ENCODE data around the gene TMEM144.
A peak's percentile ranks its signal among the peaks of the same experiment; 100 is the strongest.

Gene TMEM144

GRCh38 chr4:158209825-158210807 is at the start of gene TMEM144:
TMEM144 (plus strand) TSS chr4:158210486; CDS start chr4:158212668, 2,182 bp downstream.
- DNase-seq, result peak; percentile 10

DNA sequence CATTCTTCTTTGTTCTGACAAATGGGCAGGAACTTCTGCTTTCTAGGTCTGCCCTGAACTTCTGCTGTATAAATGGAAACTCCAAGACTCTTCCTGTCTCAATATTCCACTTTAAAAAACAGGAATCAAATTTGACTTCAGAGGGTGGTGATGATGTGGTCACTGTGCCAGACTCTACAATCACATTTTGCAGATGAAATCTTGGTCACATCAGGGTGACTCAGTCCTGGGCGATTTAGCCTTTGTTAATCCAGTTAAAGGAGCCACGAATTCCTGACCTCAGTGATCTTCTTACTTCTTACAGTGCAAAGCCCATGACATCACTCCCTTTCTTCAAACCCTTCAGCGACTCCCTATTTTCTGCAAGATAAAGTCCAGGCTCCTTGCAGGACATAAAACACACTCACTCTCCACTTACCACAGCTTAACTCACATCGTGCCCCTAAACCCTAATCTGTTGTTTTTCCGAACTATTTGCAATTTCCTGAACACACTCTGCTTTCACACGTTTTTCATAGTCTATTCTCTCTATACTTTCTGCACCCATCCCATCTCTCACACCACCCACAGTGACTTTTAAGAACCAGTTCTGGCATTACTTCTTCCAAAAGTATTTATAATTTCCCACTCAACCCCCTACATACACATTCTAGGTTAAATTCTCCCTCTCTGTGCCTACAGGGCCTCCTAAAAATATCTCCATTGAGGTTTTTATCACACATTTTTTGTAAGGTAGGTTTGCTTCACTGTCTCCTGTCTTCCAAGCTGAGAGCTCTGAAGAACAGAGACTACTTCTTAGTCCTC is 48.5 kb upstream of the TMEM144 start:
- DNase-seq, result no peak

DNA sequence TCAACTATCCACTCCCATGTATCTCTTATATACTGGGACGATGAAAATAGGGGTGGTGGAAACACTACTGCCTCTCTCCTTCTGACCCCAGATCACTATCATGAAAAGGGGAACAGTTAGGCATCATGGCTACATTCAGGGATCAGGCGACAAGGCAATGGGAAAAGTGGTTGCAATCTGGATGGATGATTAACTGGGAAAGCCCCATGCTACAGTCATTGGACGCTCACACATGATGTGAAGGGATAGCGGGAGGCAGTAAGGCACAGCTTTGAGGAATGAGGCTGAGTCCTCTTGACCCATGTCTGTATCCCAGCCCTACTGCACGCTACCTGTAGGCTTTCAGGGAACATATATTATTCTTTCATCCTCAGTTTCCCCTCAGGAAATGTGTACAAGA is 47.7 kb upstream of the TMEM144 start:
- DNase-seq, result no peak

DNA sequence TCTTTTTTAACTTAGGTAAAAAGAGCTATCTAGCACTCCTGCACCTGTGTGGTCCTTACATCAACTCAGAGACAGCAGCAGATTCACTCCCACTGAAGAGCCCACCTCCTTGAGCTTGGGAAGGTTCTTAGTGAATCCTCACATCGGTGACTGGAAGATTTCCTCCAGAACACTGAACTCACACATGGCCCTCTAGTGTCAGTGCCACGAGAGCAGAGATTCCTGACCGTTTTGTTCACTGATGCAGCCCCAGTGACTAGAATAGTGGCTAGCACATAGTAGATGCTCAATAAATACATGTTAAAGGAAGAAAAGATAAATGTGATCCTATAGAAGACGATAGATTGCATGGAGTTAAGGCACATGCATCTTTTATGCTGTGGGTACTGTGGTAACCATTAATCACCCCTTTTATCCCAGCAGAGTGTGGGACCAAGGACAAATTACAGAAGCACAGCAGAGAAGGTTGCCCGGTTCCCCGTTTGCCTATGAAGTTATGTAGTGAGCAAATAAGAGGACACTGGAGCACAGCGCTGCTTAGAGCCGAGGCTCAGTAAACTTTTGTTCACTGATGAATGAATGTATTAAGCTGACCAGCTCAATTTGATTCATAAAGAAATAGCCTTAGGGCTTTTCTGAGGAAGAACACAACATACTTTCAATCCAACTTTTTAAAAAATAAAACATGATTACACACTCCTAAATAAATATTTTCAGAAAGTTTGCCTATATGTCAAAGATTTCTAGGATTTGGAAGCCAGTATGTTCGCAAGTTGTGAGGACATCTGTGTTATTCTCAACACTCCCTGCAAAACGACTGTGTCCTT is 46.1 kb upstream of the TMEM144 start:
- DNase-seq, result no peak

GRCh38 chr4:158164768-158165213 is 45.5 kb upstream of the TMEM144 start:
- DNase-seq, result no peak

- no peak for DNase-seq
Observed at GRCh38 chr4:158166701-158167100, 43.6 kb upstream of the TMEM144 start.

DNA sequence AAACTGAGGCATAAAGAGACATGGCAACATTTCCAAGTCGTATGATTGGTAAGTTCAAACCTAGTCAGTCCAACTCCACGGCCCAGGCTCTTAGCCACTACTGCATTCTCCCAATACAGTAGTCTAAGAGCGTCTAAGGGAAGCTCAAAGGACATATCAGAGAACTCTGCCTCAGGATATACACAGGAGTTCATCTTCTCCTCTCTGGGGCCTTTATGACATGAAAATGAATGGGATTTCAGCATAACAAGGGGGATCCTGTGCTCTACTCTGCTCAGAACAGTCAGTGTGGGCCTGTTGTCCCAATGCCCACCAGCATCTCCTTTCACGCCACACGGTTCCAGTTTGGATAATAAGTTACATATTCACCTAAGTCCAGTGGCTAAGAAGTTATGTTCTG is 41.7 kb upstream of the TMEM144 start:
- no peak for DNase-seq

DNA sequence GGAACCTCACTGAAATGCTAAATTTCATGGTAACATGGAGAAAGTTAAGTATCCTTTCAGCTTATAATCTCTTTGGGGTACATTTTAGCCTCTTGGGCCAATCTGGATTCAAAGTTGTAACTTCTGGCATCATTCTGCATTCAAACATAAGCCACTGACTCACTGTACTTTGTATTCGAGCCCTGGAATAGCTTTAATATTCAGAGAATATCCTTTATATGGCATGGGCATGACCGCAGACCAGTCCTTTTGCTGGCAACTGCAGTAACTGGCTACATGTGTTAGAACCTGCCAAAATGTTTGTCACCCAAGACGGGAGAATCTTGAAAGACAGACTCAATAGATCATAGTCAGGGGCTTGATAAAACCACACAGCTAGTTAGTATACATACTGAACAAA is 40.8 kb upstream of the TMEM144 start:
- no peak for DNase-seq

- DNase-seq, result no peak
Observed at GRCh38 chr4:158169931-158170690, 40.2 kb upstream of the TMEM144 start.

DNA sequence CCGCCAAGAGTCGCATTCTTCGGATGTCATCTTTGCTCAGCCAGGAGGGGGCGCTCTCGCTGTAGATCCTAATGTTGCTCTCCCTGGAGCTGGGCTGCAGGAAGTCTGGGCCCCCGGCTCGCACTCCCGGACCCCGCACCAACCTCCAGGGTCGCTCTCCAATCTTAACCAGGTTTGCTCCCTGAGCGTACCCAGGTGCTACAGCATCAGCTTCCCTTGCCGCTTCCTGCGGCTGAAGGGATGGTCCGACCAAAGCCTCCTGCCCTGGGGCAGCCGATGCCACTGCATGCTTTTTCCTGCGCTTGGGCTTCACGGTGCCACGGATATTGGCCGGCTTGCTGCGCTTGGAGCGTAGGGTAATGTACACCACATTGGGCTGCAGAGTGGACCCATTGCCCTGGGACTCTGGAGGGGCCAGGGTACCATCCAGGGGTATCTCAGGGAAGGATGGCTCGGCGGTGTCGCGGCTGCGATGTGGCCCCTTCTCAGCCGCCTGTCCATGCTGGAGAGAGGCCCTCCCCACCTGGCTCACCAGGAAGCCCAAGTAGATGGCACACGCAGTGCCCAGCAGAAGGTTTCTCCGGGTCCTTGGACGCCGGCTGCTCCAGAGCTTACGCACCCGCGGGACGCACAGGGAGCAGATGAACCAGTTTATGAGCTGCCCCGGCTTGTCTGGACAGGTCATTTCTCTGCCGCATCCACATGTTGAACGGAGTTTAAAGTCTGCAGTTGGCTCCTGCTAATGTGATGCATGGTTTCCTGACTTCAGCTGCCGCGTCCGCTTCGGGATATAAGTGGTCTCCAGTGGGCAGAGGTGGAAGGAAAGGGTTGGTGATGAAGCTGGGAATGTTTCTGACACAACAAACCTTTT is 39.4 kb upstream of the TMEM144 start:
- no peak for DNase-seq

GRCh38 chr4:158172261-158173258 is 37.7 kb upstream of the TMEM144 start, which contains the start of gene GASK1B:
GASK1B (minus strand) TSS chr4:158173025; CDS start chr4:158171375, 1,650 bp downstream.
- DNase-seq, result no peak

GRCh38 chr4:158176108-158176507 is 34.2 kb upstream of the TMEM144 start:
- no peak for DNase-seq

- DNase-seq, result no peak
Observed at GRCh38 chr4:158176776-158177175, 33.5 kb upstream of the TMEM144 start.

- DNase-seq, result no peak
Observed at GRCh38 chr4:158179465-158179864, 30.8 kb upstream of the TMEM144 start.

DNA sequence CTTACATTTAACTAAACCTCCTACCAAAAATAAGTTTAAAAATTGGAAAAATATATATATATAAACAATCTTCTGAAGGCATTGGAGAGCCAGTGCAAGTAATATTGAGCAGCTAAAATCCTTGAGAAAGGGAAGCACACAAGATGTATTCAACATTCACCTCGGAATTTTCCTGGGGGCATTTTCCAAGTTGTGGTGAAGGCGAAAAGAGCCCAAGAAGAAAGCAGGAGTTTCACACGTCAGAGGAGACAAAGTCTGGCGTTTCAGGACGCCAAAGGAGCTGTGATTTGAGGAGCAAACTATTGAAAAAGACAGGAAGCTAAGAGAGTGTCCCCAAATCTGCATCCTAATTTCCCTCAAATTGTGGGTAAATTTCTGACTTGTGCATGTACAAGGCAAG is 28.4 kb upstream of the TMEM144 start:
- DNase-seq, result no peak

GRCh38 chr4:158182736-158183135 is 27.6 kb upstream of the TMEM144 start:
- DNase-seq, result no peak

- no peak for DNase-seq
Observed at GRCh38 chr4:158186815-158187214, 23.5 kb upstream of the TMEM144 start.

- DNase-seq, result no peak
Observed at GRCh38 chr4:158189422-158189821, 20.9 kb upstream of the TMEM144 start.

- DNase-seq, result no peak
Observed at GRCh38 chr4:158190718-158191117, 19.6 kb upstream of the TMEM144 start.

Data from CD4-positive, alpha-beta T cell treated with Interleukin-10 for 1 hour (primary cell).